RCC 7860 (cell line): ENCODE measurements around the gene EVA1A.

Experiments used
- DNase-seq: peaks from one replicate; pipeline ENCODE4 v3.0.0-alpha.2; 2015; ENCODE audit warnings: low spot score
- FAIRE-seq: peaks from 2 replicates; lab custom pipeline; 2012; peaks lifted over from hg19 to GRCh38; lab: Jason Lieb, UNC

EVA1A gene, protein sequence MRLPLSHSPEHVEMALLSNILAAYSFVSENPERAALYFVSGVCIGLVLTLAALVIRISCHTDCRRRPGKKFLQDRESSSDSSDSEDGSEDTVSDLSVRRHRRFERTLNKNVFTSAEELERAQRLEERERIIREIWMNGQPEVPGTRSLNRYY

DNA sequence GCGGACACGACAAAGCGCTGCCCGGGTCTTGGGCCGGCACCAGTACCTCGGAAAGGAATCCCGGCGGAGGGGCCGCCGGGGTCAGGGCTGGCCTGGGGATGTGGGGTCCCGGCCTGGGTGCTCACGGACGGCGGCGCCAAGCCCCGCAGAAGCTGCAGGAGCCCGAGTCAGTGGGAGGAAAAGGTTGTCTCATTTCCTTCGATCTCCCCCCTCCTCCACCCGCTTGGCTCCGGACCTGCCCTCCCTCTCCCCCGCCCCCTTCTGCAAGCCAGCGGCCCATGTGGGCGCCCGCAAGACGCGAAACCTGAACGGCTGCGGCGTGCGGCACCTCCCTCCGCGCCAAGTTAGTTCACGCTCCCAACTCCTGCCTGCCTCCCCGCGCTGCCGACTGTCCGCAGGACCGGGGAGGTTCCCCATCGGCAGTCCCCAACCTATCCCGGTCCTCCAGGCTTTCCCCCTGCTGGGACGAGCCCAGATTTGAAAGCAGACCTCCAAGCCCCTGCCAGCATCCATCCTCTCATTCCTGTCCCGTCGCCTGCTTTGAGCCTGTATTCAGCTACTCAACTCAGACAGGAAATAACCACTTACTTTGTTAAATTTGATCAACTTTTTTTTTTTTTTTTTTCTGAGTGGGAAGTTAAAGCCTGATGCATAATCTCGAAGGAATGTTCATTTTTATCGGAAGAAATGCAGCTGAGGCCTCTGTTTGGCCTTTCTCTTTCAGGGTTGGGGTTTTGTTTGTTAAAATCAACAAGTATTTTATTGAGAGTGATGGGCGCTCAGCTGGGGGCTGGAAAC, at the start of gene EVA1A:
EVA1A (minus strand) TSS at position 172 of the 798 bp plus-strand sequence. CDS start 42,799 bp downstream, outside the sequence.
- FAIRE-seq (peak; percentile 25), DNase-seq (peak; percentile 76)

- FAIRE-seq (no peak), DNase-seq (no peak)
These were observed 49.3 kb upstream of the EVA1A start for GRCh38 chr2:75609937-75610508.

GRCh38 chr2:75609334-75609689, 48.6 kb upstream of the EVA1A start:
- FAIRE-seq, result no peak
- no peak for DNase-seq

GRCh38 chr2:75608684-75609333, 48.1 kb upstream of the EVA1A start:
- DNase-seq (peak; percentile 62), FAIRE-seq (no peak)

GRCh38 chr2:75607988-75608683, 47.4 kb upstream of the EVA1A start:
- peak; percentile 76 for FAIRE-seq

GRCh38 chr2:75607400-75607798, 46.7 kb upstream of the EVA1A start:
- DNase-seq (no peak), FAIRE-seq (no peak)

More at GRCh38 chr2:75607988-75608683, 47.4 kb upstream of the EVA1A start:
- DNase-seq, result peak; percentile 88

DNA sequence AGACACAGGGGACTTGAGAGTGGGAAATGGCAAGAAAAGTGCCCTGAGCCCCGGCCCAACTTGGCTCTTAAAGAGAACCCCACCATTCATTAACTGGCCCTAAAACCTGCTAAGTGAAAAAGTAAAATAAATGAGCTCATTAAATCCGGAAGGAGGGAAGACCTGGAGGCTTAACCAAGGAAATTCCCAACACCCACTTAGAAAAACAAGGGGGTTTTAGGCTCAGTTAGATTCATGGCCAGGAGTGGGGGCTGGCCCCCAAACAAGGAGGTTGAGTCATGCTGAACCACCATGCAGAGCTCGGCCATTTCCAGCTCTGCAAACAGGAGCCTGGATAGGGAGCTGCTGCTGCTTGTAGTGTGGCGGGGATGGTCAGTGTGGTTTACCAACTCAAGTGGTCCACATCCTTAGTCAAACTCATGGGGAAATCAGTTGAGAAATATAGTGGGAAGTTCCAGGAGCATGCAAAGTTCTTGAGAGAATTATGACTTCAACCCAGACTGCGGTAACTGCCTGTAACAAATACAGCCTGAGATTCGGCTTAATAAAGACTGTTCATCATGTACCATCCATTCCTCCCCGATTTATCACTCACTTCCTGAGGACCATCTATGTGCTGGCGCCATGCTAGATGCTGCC, 46.1 kb upstream of the EVA1A start:
- DNase-seq (peak; percentile 99), FAIRE-seq (peak; percentile 96)

DNA sequence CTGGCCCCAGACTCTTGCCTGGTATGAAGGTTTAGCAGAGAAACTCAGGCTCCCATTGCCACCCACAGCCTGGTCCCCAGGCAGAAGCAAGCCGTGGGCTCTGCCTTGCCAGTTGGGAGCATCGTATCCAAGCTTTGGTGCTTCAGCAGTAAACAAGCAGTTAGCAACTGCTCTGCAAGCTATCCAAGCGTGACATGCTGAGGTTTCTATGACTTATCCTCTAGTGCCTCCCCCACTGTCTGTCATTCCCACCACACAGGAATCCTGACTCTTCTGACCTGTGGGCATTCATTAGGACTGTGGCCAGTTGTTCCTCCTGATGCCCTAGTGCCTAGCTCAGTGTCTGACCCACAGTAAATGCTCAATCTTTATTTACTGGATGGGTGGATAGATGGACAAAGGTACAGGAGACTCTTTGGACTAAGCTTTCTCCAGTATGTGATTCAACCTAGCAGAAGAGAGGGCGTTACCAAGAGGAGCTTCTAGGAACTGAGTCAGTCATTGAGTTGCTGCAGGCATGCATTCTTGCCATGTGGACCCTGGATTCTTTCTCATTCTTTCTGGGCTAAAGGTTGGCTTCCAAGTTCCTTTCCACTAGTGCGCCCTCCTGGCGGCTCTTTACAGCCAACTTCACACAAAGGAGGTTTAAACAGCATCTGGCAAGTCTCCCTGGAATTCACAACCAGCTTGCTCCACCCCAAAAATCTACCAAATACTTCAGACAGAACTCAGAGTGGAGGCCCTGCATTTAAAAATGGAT, 45.2 kb upstream of the EVA1A start:
- peak; percentile 99 for DNase-seq
- peak; percentile 94 for FAIRE-seq

- peak; percentile 86 for FAIRE-seq
- DNase-seq, result peak; percentile 61
These were observed 43.7 kb upstream of the EVA1A start for GRCh38 chr2:75604484-75604883.

GRCh38 chr2:75603477-75603876, 42.7 kb upstream of the EVA1A start:
- FAIRE-seq (no peak), DNase-seq (no peak)

DNA sequence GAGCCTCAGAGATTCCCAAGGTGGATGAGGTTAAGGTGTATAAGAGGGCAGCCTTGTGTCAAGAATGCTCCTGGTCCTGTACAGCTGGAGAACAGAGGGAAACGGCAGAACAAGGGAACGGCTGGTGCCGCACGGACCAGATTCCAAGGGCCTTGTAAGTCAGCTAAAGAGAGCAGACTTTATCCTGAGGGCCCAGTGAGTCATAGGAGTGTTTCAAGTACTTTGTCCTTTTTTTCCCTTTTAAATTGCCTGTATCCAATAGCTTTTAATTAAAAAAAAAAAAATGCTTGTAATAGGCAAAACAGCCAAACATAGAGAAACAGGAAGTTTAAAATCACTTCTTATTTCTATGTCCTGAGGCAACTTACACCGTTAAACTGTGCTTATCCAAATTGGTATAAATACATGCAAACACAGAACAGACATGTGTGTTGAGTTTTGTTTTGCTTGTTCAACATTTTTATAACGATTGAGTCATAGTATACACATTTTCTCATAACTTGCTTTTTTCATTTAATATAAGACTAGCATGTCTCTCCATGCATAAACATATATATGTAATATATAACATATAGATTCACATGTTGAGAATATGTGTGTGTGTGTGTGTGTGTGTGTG, 42.1 kb upstream of the EVA1A start:
- DNase-seq (no peak), FAIRE-seq (no peak)

- peak; percentile 61 for DNase-seq
- no peak for FAIRE-seq
These were observed 39.8 kb upstream of the EVA1A start for GRCh38 chr2:75600461-75601011.

GRCh38 chr2:75598589-75599155, 37.9 kb upstream of the EVA1A start:
- FAIRE-seq (no peak), DNase-seq (no peak)

- DNase-seq (no peak), FAIRE-seq (no peak)
These were observed 37.2 kb upstream of the EVA1A start for GRCh38 chr2:75597949-75598348.

GRCh38 chr2:75596784-75597183, 36.0 kb upstream of the EVA1A start:
- DNase-seq, result peak; percentile 84
- FAIRE-seq, result peak; percentile 76

DNA sequence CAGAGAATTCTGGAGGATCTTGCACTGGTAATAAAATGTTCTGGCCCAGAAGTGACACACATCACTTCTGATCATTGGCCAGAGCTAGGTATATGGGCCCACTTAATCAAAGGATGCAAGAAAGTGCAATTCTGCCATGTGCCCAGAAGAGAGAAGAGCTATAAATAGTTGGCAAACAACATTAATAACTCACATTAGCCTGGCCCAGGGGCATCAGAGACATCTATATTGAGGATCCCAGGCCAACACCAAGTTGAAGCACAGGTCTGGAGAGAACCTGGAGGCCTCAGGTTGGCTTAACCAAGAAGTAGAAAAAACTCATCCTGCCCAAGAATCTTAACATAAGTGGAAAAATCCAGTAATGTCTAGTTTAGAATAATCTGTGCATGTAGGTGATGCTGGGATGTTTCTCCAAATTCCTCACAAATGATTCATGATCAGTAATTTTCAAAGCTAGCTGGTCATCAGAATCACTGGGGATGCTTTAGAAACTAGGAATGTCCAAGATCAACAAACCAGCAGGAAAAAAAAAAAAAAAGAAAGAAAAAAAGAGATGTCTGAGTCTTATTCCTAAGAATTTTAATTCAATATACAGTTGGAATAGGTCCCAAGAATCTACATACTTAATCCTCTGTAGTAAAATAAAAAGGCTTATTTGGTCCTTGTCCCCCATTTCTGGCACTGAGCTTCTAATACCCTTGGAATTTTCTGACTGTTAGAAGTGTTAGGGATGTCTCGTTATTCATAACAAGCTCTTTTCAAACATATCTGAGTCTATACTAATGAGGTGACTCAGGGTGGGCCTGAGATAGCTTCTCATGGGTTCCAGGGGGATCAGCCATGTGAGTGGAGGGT, 35.0 kb upstream of the EVA1A start:
- peak; percentile 86 for DNase-seq
- peak; percentile 88 for FAIRE-seq

- FAIRE-seq (no peak), DNase-seq (no peak)
These were observed 33.9 kb upstream of the EVA1A start for GRCh38 chr2:75594596-75594995.

DNA sequence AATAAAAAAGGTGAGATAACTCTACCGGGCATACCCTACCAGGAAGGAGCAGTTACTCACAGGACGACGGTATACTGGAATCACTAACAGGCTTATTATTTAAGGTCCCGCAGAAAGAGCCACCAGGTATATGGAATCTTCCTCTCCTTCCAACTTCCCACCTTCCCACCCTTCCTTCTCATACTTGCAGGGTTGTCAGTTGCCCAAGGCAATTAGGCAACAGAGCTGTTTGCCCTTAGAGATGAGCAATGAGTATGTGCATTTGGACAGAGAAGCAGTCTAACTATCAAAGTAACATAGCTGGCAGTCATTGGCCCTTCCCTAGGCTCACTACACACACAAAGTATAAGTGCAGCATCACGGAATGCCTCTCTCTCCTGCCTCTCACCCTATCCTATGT, 32.1 kb upstream of the EVA1A start:
- no peak for FAIRE-seq

More for the DNA sequence above, 32.1 kb upstream of the EVA1A start:
- DNase-seq, result no peak
